GM21619 (cell line): Measurements from ENCODE around the gene KCNS1.

ENCODE experiments used
- ATAC-seq: cut with Tn5 transposase; IDR thresholded peaks from one replicate; pipeline ENCODE4 v1.9.1; 2021; ENCODE audit not compliant: unreplicated experiment

KCNS1 gene

GRCh38 chr20:45110301-45110700, 9.4 kb upstream of the KCNS1 start:
- no peak for ATAC-seq

GRCh38 chr20:45109634-45110033, 8.7 kb upstream of the KCNS1 start:
- ATAC-seq, result no peak

GRCh38 chr20:45105317-45105716, 4.4 kb upstream of the KCNS1 start:
- ATAC-seq, result no peak

- no peak for ATAC-seq
These were observed 3.9 kb upstream of the KCNS1 start for GRCh38 chr20:45104786-45105185.

- ATAC-seq, result no peak
These were observed 2.1 kb upstream of the KCNS1 start for GRCh38 chr20:45103072-45103471.

- ATAC-seq, result no peak
These were observed 465 bp upstream of the KCNS1 start for GRCh38 chr20:45101333-45101850.

- no peak for ATAC-seq
These were observed 2.7 kb downstream of the KCNS1 start for GRCh38 chr20:45098103-45098773.

- no peak for ATAC-seq
These were observed 3.3 kb downstream of the KCNS1 start for GRCh38 chr20:45097485-45098102.

- ATAC-seq, result no peak
These were observed 4.1 kb downstream of the KCNS1 start for GRCh38 chr20:45096781-45097180.

GRCh38 chr20:45095805-45096238, 5.1 kb downstream of the KCNS1 start:
- no peak for ATAC-seq

GRCh38 chr20:45094864-45095574, 5.9 kb downstream of the KCNS1 start:
- no peak for ATAC-seq

- no peak for ATAC-seq
These were observed 6.7 kb downstream of the KCNS1 start for GRCh38 chr20:45094201-45094600.

- no peak for ATAC-seq
These were observed 8.0 kb downstream of the KCNS1 start for GRCh38 chr20:45092898-45093297.

GRCh38 chr20:45091366-45091765, 9.6 kb downstream of the KCNS1 start:
- no peak for ATAC-seq

- no peak for ATAC-seq
These were observed 10.4 kb downstream of the KCNS1 start for GRCh38 chr20:45090481-45090880.

GRCh38 chr20:45088247-45088646, 12.7 kb downstream of the KCNS1 start:
- no peak for ATAC-seq

GRCh38 chr20:45087814-45088213, 13.1 kb downstream of the KCNS1 start:
- ATAC-seq, result no peak

GRCh38 chr20:45087097-45087790, 13.7 kb downstream of the KCNS1 start:
- ATAC-seq, result no peak

- ATAC-seq, result no peak
These were observed 15.1 kb downstream of the KCNS1 start for GRCh38 chr20:45085867-45086266.

GRCh38 chr20:45085289-45085688, 15.6 kb downstream of the KCNS1 start:
- no peak for ATAC-seq

GRCh38 chr20:45083127-45083526, 17.8 kb downstream of the KCNS1 start:
- ATAC-seq, result no peak
